Skeletal muscle tissue (tissue), 5 donors: ENCODE results near the gene TFDP2. TPM values are rescaled to one million over a fixed set of nuclear protein-coding genes. Genes with fewer than 3 reads are reported as not detected.

Experiments
- H3K27ac ChIP-seq: one replicate; pipeline ENCODE4 v1.7.0; 2013; ENCODE audit warnings: mild to moderate bottlenecking, low read depth, low read length, inconsistent platforms
- H3K27me3 ChIP-seq, 3 donors: one replicate each; pipeline ENCODE4 v1.7.0; 2013; ENCODE audit warnings: low read length in 3 of 3; ENCODE audit not compliant: control insufficient read depth in 3 of 3, insufficient read depth in 3 of 3
- H3K36me3 ChIP-seq, 3 donors: one replicate each; pipeline ENCODE4 v1.7.0; 2013; ENCODE audit warnings: low read length in 3 of 3; ENCODE audit not compliant: control insufficient read depth in 3 of 3, insufficient read depth in 3 of 3
- H3K4me1 ChIP-seq, 3 donors: one replicate each; pipeline ENCODE4 v1.7.0; 2013; ENCODE audit warnings: low read length in 3 of 3, mild to moderate bottlenecking in 3 of 3; ENCODE audit not compliant: control insufficient read depth in 3 of 3, insufficient read depth in 3 of 3
- H3K4me3 ChIP-seq, 3 donors: one replicate each; pipeline ENCODE4 v1.7.0; 2013; ENCODE audit warnings: low read length in 3 of 3
- H3K9ac ChIP-seq, 3 donors: one replicate each; pipeline ENCODE4 v1.7.0; 2013; ENCODE audit warnings: low read length in 3 of 3, mild to moderate bottlenecking in 3 of 3, moderate library complexity in 2 of 3, low read depth in 1 of 3
- H3K9me3 ChIP-seq, 3 donors: one replicate each; pipeline ENCODE4 v1.7.0; 2013; ENCODE audit warnings: low read length in 3 of 3; ENCODE audit not compliant: control insufficient read depth in 3 of 3
- small RNA-seq: library from RNA; depleted of rRNA; stranded (forward); fragments of <200 nt; gene quantifications from one replicate; pipeline ENCODE3, GENCODE V24; 2014
- total RNA-seq: library from RNA; depleted of rRNA; stranded (reverse); fragments of >200 nt; gene quantifications from one replicate; pipeline ENCODE4 v1.2.3, GENCODE V29; 2014
- donor health status: Osteomylitis.

The TFDP2 gene
- total RNA-seq, 1 donor from 2014 or later = 29.2 TPM

DNA sequence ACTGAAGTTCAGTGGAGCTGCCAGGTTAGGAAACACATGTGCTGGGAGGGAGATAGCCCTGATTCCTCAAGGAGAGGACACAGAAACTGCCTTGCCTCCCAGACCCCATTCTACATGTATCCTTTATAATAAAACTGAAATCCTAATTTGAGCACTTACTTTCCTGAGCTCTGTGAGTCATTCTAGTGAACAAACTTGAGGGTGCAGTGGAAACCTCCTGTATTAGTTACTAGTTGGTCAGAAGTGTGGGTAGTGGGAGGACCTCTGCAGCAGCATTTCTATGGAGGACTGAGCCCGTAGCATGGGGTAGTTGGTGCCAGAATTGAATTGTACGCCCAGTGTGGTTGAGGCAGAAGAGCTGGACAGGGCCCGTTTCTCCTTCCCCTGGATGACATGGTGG is 249.0 kb downstream of the TFDP2 start:
- Histone ChIP-seq H3K9ac (no peak overlapping the region), H3K4me3 (no peak overlapping the region), H3K9me3 (peaks cover 0 to 3% (median 0%) of the 10 kb centered on the region in 3 donors), H3K27ac (no peak overlapping the region), H3K4me1 (no peaks in the 10 kb centered on the region), H3K27me3 (no peaks in the 10 kb centered on the region), H3K36me3 (peaks cover 2 to 4% (median 3%) of the 10 kb centered on the region in 3 donors)

GRCh38 chr3:141898908-141899307 is 250.4 kb downstream of the TFDP2 start:
- no peak overlapping the region for H3K27ac ChIP-seq
- no peak overlapping the region for H3K9ac ChIP-seq
- H3K4me3 ChIP-seq = no peak overlapping the region
- no peaks in the 10 kb centered on the region for H3K27me3 ChIP-seq
- peaks cover 0 to 3% (median 0%) of the 10 kb centered on the region in 3 donors for H3K9me3 ChIP-seq
- H3K36me3 ChIP-seq = peaks cover 0 to 4% (median 2%) of the 10 kb centered on the region in 3 donors
- no peaks in the 10 kb centered on the region for H3K4me1 ChIP-seq

- H3K9ac ChIP-seq = no peak overlapping the region
- H3K4me1 ChIP-seq = no peaks in the 10 kb centered on the region
- no peak overlapping the region for H3K4me3 ChIP-seq
- H3K9me3 ChIP-seq = peaks cover 0 to 3% (median 0%) of the 10 kb centered on the region in 3 donors
- peaks cover 0 to 4% (median 2%) of the 10 kb centered on the region in 3 donors for H3K36me3 ChIP-seq
- H3K27ac ChIP-seq = no peak overlapping the region
- H3K27me3 ChIP-seq = no peaks in the 10 kb centered on the region
These were observed 253.6 kb downstream of the TFDP2 start for GRCh38 chr3:141895731-141896130.

DNA sequence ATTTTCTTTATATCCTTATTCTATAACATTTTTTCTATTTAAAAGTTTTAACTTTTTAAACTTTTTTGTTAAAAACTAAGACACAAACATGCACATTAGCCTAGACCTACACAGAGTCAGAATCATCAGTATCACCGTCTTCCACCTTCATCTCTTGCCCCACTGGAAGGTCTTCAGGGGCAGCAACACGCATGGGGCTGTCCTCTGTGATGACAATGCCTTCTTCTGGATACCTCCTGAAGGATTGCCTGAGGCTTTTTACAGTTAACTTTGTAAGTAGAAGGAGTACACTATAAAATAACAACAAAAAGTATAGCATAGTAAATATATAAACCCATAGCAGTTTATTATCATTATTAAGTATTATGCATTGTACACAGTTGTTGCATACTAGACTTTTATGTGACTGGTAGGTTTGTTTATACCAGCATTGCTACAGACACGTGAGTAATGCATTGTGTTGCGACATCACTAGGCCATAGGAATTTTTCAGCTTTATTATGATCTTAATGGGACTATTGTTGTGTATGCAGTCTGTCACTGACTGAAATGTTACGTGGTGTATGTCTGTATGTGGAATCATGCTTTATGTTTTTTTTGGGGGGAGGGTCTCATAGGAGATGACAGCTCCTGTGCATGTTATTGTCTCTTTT is 254.7 kb downstream of the TFDP2 start:
- no peak overlapping the region for H3K4me3 ChIP-seq
- peaks cover 0 to 4% (median 2%) of the 10 kb centered on the region in 3 donors for H3K36me3 ChIP-seq
- H3K27me3 ChIP-seq = no peaks in the 10 kb centered on the region
- H3K9me3 ChIP-seq = no peaks in the 10 kb centered on the region
- H3K9ac ChIP-seq = no peak overlapping the region
- no peaks in the 10 kb centered on the region for H3K4me1 ChIP-seq
- no peak overlapping the region for H3K27ac ChIP-seq

Small RNA genes lying within 50 kb of the gene (small RNA-seq; reads per million reads assigned to genes)
- not detected for gene RNU6-425P
- gene RNU6-509P = not detected

Other genes starting within 250 kb of the TFDP2 start
- gene GK5, start 76.0 kb upstream of the TFDP2 start, total RNA-seq = 10.4 TPM